Stimulated activated CD4-positive, alpha-beta T cell treated with anti-CD3 and anti-CD28 coated beads, Interleukin-2, amount 100 ng/mL, for 4 hours (primary cell): ENCODE data around the gene TRAF7.

Experiments
- DNase-seq: peaks from one replicate; pipeline ENCODE4 v3.0.0-alpha.2; 2020; ENCODE audit warnings: low read depth

The TRAF7 gene

DNA sequence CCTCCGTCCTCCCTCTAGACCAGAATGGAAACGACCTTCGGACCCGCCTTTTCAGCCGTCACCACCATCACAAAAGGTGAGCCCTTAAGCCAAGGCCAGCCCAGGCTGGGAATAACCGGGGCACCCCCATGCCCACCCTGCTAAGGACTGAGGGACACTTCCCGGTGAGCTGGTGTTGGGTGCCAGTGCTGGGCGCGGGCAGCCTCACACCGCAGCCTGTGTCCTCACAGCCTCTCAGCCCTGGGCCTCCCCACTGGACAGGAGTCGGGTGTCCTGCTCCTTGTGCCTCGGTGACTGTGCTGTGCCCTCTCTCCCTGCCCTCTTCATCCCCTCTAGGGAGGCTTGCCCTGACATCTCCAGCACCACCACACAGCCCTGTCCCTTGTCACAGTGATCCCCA is 10.3 kb downstream of the TRAF7 start:
- no peak for DNase-seq

DNA sequence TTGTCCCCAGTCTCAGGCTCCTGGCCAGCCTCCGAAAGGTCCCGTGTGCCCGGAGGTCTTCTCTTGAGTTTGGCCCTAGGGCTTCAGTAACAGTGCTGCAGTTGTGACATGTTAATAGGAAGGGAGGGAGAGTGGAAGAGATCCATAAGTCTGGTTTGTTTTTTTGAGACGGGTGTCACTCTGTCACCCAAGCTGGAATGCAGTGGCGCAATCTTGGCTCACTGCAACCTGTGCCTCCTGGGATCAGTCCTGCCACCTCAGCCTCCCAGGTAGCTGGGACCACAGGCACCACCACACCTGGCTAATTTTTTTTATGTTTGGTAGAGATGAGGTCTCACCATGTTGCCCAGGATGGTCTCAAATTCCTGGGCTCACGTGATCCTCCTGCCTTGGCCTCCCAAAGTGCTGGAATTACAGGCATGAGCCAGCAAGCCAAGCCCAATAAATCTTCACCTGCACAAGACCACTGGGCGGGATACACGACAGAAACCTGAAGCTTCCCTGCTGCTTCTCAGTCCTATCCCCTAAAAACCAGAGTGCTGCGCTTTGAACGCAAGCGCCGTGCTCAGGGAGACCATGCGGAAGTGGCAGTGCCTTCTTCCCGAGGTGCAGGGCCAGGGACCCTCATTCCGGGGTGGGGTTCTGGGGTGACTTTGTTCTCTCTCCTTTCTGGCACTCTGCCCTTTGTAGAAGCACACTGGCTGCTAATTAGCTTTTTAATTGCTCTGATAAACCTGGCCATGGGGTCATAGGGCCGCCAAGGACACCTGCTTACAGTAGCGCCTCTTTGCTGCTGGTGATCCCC is 10.9 kb downstream of the TRAF7 start:
- DNase-seq: no peak

DNA sequence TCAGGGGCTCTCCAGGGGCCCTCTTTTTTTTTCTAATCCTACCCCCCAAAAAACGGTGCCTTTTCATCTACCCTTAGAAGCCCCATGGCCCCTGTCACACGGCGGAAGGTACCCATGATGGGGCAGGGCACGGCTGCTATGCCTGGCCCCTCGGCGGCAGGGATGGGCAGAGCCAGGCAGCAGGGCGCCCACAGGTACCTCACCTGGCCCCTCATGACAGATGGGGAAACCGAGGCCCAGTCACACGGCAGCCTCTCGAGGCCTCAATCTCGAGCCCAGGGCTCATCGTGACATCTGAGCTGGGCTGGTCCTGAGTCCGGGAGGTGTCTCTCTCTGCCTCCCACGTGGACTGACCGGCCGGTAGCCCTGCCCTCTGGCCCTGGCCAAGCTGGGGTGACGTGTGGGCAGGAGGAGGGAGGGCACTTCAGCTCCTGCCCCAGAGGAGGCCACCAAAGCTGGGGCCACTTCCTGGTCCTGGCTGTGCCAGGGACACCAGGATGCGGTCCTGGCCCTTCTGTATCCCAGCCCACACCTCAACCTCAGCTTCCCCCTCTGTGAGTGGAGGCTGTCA is 11.6 kb downstream of the TRAF7 start:
- no peak for DNase-seq

DNA sequence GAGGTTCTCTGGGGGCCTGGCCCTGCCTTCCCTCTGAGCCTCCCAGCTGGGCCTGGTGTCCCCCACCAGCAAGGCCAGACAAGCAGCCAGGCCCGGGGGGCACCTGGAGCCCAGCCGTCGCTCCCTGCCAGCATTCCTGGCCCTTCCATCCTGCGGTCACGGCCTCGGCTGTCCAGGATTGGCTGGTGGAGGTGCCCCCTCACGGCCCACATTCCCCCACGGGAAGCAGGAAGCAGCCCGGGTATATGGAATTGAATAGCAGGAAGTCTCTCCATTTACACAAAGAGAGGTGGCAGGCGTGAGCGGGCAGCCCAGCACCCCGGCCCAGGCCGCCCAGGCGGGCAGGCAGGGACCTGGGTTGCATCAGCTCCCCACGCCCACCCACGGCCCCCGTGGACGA is 14.5 kb downstream of the TRAF7 start:
- no peak for DNase-seq

DNA sequence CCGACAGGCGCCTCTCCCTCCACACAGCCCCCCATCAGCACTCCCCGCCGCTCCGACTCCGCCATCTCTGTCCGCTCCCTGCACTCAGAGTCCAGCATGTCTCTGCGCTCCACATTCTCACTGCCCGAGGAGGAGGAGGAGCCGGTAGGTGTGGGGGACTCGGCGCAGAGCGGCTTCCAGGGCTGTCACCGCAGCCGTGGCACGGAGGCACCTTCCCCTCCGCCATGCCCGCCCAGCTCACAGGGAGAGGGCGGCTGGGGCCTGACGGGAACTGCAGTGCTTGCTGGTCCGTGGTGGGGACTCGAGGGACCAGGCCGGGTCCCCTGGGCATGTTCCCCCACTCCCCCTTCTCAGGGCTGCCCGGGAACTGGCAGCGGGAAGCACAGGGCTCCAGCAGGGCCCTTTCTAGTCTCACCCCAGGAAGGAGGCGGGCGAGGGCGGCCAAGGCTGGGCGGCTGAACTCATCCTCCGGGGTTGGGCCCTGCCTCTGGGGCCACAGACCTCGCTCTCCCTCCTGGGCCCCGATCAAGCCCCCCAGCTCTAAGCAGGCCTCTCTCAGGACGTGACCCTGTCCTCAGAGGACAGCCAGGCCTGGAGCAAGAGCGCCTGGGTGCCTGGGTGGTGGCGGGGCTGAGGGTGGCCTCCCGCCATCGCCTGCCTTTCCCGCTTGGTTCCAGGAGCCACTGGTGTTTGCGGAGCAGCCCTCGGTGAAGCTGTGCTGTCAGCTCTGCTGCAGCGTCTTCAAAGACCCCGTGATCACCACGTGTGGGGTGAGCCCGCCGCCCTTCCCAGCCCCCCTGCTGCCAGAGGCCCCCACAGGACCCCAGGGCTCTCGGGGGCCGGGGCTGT is 15.2 kb downstream of the TRAF7 start:
- no peak for DNase-seq

DNA sequence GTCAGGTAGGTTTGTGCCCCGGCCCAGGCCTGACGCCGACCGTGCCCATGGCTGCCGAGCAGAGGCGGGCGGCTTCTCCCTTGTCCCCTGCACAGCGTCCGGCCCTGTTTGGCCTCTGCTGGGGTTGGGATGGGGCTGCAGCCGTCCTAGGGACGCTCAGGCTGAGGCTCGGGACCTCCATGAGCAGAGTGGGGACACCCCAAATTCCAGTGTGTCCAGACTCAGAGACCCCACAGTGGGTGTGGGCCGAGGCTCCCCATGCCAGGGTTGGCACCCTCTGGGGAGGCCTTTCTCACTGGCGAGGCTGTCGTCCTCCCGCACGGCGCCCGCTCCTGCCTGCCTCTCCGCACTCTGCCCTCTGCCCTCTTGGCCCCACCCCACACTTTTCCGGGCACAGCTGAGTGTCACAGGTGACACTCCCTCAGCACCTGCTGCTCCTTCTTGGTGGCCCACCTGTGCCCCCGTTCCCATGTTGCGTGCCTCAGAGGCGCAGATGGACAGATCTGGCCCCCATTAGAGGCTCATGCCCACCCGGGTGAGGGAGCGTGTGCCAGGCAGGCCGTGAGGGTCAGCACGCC is 16.1 kb downstream of the TRAF7 start:
- DNase-seq: no peak

DNA sequence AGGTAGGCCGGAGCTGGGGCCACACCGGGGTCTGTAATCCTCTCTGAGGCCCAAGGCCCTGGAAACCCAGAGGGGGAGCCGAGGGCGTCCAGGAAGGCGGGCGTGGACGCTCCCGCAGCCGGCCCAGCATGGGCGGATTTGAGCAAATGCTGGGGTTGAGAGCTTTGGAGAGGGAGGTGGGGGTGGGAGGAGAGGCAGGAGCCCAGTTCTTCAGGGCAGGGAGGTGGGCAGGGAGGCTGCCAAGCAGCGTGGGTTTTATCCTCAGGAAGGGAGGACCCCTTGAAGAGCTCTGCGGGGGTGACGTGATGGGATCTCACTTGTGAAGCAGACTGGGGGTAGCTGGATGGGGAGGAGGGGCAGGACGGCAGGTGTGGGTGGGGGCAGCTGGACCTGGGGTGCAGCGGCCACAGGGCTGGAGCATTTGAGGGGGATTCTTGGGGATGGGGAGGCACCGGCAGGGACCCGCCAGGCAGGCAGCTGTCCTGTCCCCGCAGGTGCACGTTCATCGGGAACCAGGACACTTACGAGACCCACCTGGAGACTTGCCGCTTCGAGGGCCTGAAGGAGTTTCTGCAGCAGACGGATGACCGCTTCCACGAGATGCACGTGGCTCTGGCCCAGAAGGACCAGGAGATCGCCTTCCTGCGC is 17.2 kb downstream of the TRAF7 start:
- DNase-seq: no peak

DNA sequence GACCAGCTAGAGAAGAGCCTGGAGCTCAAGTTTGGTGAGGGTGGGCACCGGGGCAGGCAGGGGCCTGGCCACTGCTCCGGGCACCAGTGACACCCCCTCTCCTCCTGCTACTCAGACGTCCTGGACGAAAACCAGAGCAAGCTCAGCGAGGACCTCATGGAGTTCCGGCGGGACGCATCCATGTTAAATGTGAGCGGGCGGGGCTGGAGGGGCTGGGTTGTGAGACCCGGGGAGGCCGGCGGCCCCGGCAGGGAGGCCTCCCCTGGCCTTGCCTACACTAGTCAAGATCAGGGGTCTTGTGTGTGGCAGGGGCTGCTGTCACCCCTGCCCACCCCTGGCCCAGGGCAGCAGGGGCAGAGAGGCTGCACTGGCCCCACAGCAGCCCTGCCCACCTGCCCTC is 17.8 kb downstream of the TRAF7 start:
- no peak for DNase-seq

DNA sequence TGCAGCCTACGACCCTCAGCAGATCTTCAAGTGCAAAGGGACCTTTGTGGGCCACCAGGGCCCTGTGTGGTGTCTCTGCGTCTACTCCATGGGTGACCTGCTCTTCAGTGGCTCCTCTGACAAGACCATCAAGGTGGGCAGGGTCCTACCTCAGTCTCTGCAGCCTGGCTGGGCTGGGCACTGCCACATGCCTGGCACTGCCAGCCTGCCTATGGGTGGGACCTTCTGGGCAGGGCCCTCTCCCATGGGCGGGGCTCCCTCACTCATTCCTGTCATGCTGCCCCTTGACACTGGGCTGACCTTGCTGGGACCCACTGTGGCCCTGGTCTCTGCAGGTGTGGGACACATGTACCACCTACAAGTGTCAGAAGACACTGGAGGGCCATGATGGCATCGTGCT is 18.3 kb downstream of the TRAF7 start:
- DNase-seq: no peak

DNA sequence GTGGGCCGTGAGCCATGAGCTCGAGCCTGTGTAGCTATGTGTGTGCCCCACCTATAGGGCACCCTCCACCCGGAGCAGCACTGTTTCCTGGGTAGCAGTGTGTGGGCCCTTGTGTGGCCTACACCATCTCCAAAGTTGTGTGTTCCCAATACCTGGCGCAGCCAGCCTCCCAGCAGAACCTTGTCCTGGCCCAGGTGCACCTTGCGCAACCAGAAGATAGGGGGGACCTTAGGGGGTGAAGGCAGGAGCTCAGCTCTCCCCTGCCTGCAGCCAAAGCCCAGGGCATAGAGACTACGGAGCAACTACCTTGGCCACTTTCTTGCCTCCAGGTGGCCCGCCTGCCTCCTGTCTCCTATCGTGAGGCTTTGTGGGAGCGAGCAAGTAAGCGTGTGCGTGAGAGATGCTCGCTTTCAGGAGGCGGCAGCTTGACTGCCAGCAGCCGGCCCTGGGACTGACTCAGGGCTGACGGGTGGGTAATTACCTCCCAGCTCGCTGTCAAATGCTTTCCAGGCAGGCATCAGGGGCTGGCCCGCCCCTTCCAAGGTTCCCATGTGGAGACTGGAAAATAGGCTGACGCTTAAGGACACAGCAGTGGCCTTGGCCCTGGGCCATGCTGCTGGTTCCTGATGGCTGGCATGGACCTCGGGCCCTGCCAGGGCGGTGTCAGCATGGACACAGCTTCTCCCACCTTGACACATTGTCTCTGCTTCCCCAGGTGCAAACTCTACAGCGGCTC is 19.0 kb downstream of the TRAF7 start:
- no peak for DNase-seq

DNA sequence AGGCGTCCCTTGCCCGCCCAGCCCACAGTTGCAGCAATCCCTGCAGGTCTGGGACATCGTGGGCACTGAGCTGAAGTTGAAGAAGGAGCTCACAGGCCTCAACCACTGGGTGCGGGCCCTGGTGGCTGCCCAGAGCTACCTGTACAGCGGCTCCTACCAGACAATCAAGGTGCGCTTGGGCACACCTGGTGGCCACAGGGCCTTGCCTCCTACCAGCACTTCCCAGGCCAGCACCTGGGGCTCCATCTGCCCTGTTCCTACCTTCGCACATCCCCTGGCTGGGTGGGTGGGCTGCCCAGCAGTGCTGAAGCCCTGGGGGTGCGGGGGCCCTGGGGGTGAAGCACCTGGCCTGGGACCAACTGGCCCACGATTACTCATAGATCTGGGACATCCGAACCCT is 19.9 kb downstream of the TRAF7 start:
- DNase-seq: no peak

DNA sequence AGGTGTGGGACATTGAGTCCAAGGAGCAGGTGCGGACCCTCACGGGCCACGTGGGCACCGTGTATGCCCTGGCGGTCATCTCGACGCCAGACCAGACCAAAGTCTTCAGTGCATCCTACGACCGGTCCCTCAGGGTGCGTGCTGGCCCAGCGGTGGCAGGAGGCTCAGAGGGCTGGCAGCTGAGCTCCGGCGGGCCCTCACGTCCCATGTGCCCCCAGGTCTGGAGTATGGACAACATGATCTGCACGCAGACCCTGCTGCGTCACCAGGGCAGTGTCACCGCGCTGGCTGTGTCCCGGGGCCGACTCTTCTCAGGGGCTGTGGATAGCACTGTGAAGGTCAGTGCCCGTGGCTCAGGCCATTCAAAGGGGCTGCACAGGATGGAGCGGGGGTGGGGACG is 20.5 kb downstream of the TRAF7 start:
- DNase-seq: no peak

DNA sequence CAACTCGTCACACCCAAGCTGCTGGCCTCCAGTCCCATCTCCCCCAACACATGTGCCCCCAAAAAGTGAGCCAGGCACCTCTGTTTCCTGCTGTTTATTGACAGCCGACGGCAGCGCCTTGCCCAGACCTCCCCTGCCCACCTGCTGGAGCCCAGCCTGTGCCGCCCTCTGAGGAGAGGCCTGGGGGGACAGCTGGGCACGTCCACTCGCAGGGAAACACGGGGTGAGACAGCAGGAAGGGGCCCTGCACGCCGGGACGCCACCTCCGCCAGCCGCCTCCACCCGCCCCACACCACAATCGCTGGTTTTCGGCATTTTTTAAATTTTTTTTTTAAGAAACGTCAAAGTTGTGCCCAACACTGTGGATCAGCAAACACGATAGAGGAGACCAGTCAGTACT is 21.5 kb downstream of the TRAF7 start:
- DNase-seq: no peak

DNA sequence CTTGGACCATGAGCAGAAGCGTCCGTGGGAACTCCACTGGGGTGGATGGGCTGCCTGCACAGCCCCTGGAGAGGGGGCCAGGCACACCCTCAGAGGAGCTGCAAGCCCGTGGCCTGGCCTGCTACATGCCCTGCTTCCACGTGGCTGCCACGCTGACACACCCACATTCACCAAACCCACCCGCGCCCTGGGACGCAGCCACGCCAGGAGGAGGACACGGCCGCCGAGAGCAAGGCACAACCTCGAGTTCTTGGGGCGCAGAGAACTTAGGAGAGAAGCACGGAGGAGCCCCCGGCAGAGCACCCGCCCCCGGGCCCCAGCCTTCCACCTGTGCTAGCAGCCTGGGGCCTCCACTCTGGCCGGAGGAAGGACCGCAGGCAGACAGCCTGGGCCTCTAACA is 22.0 kb downstream of the TRAF7 start:
- DNase-seq: no peak

DNA sequence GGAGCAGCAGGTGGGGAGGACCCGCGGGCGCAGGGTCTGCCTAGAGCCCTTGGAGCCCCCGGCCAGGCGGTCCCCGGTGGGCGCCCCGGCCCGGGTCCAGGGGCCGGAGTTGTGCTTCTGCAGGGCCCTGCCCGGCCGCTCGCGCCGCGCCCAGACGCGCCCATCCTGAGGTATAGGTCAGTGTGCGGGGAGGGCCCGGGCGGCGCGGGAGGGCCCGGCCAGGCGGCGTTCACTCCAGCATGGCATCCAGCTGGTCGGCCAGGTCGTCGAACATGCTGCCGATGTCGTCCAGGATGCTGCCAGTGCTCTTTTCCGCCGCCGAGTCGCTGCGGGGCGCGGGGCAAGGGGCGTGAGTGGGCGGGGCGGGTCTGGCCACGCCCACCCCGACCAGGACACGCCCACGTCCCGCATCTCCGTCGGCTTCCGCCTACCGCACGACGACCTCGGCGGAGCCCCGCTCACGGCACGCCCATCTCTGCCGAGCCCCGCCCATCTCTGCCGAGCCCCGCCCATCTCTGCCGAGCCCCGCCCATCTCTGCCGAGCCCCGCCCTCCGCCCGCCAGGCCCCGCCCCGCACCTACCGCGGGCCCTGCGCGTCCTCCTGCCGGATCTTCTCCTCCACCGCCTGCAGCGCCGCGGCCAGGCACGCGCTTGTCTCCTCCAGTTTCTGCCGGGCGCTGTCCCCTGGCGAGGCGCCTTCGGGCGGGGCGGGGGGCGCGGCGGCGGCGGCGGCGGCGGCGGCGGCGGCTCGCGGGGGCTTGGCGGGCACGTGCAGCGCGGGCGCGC is 22.9 kb downstream of the TRAF7 start:
- no peak for DNase-seq

DNA sequence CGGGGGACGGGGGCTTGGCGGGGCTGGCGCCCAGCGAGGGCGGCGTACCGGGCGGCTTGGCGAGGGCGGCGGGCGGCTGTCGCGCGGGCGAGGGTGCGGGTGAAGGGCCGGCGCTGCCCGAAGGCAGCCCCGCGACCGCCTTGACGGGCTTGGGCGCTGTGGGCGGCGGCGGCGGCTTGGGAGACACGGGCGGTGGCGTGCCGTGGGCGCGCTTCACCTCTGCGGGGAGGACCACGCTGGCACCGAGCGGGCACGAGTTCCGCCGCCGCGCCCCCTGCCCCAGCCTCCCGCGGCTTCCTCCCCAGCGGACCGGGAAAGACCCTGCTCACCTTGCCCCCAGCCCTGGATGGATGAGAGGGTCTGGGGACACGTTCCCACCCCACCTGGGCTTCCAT is 23.5 kb downstream of the TRAF7 start:
- DNase-seq: no peak

DNA sequence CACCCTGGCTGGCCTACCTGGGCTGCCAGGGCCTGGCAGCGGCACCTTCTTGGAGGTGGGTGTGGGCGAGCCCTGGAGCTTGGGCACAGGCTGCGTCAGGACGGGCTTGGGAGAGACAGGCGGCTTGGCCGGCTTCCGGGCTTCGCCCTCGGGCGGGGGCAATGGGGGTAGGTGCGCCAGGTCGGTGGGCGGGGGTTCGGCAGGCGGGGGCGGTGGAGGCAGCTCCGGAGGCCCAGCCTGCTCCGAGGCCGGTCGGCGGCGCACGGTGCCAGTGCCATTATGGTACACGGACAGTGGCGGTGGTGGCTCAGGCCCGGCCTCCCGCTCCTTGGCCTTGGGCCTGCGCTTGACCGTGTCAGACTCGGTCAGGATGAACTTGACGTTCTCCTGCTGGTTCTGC is 24.0 kb downstream of the TRAF7 start:
- DNase-seq: no peak

DNA sequence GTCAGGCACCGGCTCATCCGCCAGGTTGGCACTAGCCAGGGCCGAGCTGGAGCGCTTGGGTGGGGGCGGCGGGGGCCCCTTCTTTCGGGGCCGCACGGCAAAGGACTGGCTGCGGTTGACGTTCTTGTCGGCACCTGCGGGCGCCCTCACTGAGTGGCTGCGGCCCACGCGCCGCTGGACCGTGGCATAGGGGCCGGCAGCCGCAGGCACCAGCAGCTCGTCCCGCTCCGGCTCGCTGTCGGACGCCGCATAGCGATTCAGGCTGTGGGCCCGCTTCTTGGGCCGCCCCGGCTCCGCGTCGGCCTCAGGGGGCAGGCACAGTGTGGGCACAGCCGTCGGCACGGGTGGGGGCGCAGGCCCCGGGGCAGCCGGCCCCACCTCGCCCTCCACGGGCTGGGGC is 24.9 kb downstream of the TRAF7 start:
- DNase-seq: no peak

DNA sequence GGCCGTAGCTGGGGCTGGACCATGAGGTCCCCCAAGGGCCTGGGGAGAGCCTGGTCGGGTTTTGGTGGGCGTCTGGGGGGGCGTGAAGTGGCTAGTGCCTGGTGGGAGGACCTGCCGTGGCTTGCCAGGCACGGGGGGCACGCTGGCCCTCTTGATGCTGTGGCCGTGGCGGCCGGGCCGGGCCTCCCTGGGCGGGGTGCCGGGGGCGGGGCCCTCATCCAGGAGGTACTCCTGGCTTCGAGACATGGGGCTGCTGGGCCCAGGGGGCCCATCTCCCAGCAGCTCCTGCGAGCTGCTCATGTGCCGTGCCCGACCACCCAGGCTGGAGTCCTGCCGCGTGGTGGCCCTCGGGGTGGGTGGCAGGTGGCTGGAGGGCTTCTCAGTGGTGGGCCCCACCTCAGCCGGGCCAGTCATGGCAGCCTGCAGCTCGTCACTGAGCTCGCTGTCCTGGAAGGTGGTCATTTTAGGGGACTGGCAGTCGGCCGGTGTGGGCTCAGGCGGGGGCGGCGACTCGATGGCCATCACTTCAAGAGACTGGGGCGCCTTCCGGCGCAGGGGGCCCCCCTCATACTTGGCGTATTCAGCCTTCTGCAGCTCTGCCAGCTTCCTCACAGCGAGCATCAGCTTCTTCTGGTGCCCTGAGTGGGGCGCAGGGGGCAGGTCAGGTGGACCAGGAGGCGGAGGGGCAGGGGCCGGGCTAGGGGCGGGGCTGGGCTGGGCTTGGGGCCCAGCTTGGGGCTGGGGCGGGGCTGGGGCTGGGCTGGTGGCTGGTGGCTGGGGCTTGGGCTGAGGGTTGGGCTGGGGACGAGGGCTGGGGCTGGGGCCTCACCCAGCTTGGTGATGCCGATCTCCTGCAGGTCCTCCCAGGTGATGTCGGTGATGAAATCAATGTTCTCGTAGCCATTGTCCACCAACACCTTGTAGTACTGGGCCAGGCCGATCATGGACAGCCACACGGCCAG is 25.7 kb downstream of the TRAF7 start:
- DNase-seq: no peak

DNA sequence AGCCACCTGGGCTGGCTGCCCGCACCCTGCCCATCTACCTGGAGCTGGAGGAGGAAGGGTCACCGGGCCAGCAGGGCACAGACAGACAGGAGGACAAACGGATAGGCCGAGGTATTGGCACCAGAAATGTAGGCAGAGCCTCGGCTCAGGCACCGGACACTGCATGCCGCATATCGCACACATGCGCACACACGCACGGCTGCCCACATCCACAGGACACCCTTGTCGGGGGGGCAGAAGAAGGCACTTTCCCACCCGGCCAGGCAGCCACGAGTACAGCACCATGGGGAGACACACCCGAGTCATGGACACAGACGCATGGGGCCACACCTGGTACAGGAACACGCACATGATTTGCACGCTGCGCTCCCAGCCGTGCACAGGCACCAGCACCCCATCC is 26.4 kb downstream of the TRAF7 start:
- no peak for DNase-seq
